Peyer's patch (tissue), 4 donors: ENCODE measurements around the gene RRP15. TPM values are rescaled to one million over a fixed set of nuclear protein-coding genes. Genes with fewer than 3 reads are reported as not detected.

Experiments used
- DNase-seq, 3 donors: peaks; one replicate each; pipeline ENCODE4 v3.0.0-alpha.2; 2017 to 2019
- H3K27ac ChIP-seq, 4 donors: fragments of 200-600 bp; sonication (generic); one replicate each; pipeline ENCODE4 v1.5.1; 2016 to 2019
- H3K27me3 ChIP-seq, 2 donors: fragments of 200-600 bp; sonication (generic); one replicate each; pipeline ENCODE4 v1.5.1; 2019
- H3K36me3 ChIP-seq, 3 donors: fragments of 200-600 bp; sonication (generic); one replicate each; pipeline ENCODE4 v1.5.1; 2016 to 2019
- H3K4me1 ChIP-seq, 4 donors: fragments of 200-600 bp; sonication (generic); one replicate each; pipeline ENCODE4 v1.5.1; 2016 to 2019
- H3K4me3 ChIP-seq, 4 donors: fragments of 200-600 bp; sonication (generic); 1 replicate in 3 of 4; 2 replicates in 1 of 4; pipeline ENCODE4 v1.5.1; 2016 to 2019; ENCODE audit warnings: mild to moderate bottlenecking in 1 of 4
- H3K9me3 ChIP-seq, 4 donors: fragments of 200-600 bp; sonication (generic); one replicate each; pipeline ENCODE4 v1.5.1; 2016 to 2019; ENCODE audit warnings: mild to moderate bottlenecking in 1 of 4
- CTCF ChIP-seq, 6 experiments: fragments of 450-650 bp in 4 of 6; fragments of 200-600 bp in 2 of 6; sonication (generic) in 1 of 6; IDR thresholded peaks; one replicate each; pipeline ENCODE4 v1.5.1; 2017 to 2019; ENCODE audit warnings: antibody characterized with exemption in 6 of 6, mild to moderate bottlenecking in 3 of 6, moderate library complexity in 1 of 6
- POLR2A ChIP-seq, 2 donors: fragments of 450-650 bp; IDR thresholded peaks; one replicate each; pipeline ENCODE4 v1.5.1; 2017; ENCODE audit warnings: antibody characterized with exemption in 2 of 2, mild to moderate bottlenecking in 2 of 2, moderate library complexity in 2 of 2
- total RNA-seq, 4 donors: library from RNA; depleted of rRNA; stranded (reverse); fragments of >200 nt; gene quantifications; one replicate each; pipeline ENCODE4 v1.1.0, GENCODE V29; 2016

Gene RRP15
- total RNA-seq, 4 donors from 2014 or later, result 2.1 to 8.3 (median 2.5) TPM

- Histone ChIP-seq H3K36me3 (no peaks in the 10 kb centered on the region), H3K4me1 (no peaks in the 10 kb centered on the region), H3K4me3 (no peak overlapping the region), H3K27me3 (no peaks in the 10 kb centered on the region), H3K9me3 (no peaks in the 10 kb centered on the region), H3K27ac (no peak overlapping the region)
- no peak for DNase-seq
- TF ChIP-seq CTCF (IDR thresholded peaks at IDR 0.05) (no peak), POLR2A (IDR thresholded peaks at IDR 0.05) (no peak)
Measured at GRCh38 chr1:218302155-218302554, 17.1 kb downstream of the RRP15 start.

GRCh38 chr1:218303176-218303879, 18.2 kb downstream of the RRP15 start:
- H3K9me3 ChIP-seq, result no peaks in the 10 kb centered on the region
- no peak overlapping the region for H3K4me3 ChIP-seq
- H3K4me1 ChIP-seq, result no peaks in the 10 kb centered on the region
- H3K36me3 ChIP-seq, result no peaks in the 10 kb centered on the region
- DNase-seq, result no peak
- TF ChIP-seq POLR2A (IDR thresholded peaks at IDR 0.05), result no peak
- no peak for TF ChIP-seq CTCF (IDR thresholded peaks at IDR 0.05)
- H3K27me3 ChIP-seq, result no peaks in the 10 kb centered on the region
- no peak overlapping the region for H3K27ac ChIP-seq

- Histone ChIP-seq H3K9me3 (no peaks in the 10 kb centered on the region), H3K36me3 (no peaks in the 10 kb centered on the region), H3K4me3 (no peak overlapping the region), H3K27ac (no peak overlapping the region), H3K27me3 (no peaks in the 10 kb centered on the region), H3K4me1 (no peaks in the 10 kb centered on the region)
- TF ChIP-seq POLR2A (IDR thresholded peaks at IDR 0.05), result no peak
- DNase-seq, result no peak
Measured at GRCh38 chr1:218304281-218305039, 19.4 kb downstream of the RRP15 start.

- no peak overlapping the region for H3K4me3 ChIP-seq
- H3K36me3 ChIP-seq, result no peaks in the 10 kb centered on the region
- H3K4me1 ChIP-seq, result no peaks in the 10 kb centered on the region
- H3K9me3 ChIP-seq, result no peaks in the 10 kb centered on the region
- H3K27ac ChIP-seq, result no peak overlapping the region
- no peaks in the 10 kb centered on the region for H3K27me3 ChIP-seq
- no peak for DNase-seq
- no peak for TF ChIP-seq CTCF (IDR thresholded peaks at IDR 0.05)
- no peak for TF ChIP-seq POLR2A (IDR thresholded peaks at IDR 0.05)
Measured at GRCh38 chr1:218305472-218306064, 20.5 kb downstream of the RRP15 start.

- DNase-seq, result no peak
- TF ChIP-seq CTCF (IDR thresholded peaks at IDR 0.05) (no peak), POLR2A (IDR thresholded peaks at IDR 0.05) (no peak)
- Histone ChIP-seq H3K36me3 (no peaks in the 10 kb centered on the region), H3K9me3 (no peaks in the 10 kb centered on the region), H3K4me1 (no peaks in the 10 kb centered on the region), H3K4me3 (no peak overlapping the region), H3K27ac (no peak overlapping the region), H3K27me3 (no peaks in the 10 kb centered on the region)
Measured at GRCh38 chr1:218312509-218312908, 27.4 kb downstream of the RRP15 start.

- no peak overlapping the region for H3K4me3 ChIP-seq
- no peaks in the 10 kb centered on the region for H3K9me3 ChIP-seq
- no peak for DNase-seq
- TF ChIP-seq CTCF (IDR thresholded peaks at IDR 0.05) (no peak), POLR2A (IDR thresholded peaks at IDR 0.05) (no peak)
- H3K27ac ChIP-seq, result no peak overlapping the region
- H3K27me3 ChIP-seq, result no peaks in the 10 kb centered on the region
- no peaks in the 10 kb centered on the region for H3K4me1 ChIP-seq
- H3K36me3 ChIP-seq, result no peaks in the 10 kb centered on the region
Measured at GRCh38 chr1:218314316-218314715, 29.2 kb downstream of the RRP15 start.
